ENCODE measurements around the gene RAB24. TPM values are rescaled to one million over a fixed set of nuclear protein-coding genes. Genes with fewer than 3 reads are reported as not detected.
"Not testable (repeated sequence)": the region's sequence is repeated elsewhere in the genome, so short reads cannot be mapped to it uniquely, and the experiment has no call there.

RAB24 gene
- total and polyA plus RNA-seq, 12 donors: 29.4 to 134 (median 51.6) TPM

GRCh38 chr5:177347699-177348098 lies 44.2 kb upstream of the RAB24 start:
- no peak for DNase-seq
- intact Hi-C loops (cut with DNase I): no loop called here
- H3K36me3 ChIP-seq (replicated peaks in 1 of 2): peaks cover 0 to 10% of the 10 kb centered on the region in 2 donors
- WGBS, 4 donors: 84 to 97% (median 91%) methylated on average over 4 of the region's 4 CpGs
- H3K27ac ChIP-seq: no peak overlapping the region
- peaks cover 17 to 39% of the 10 kb centered on the region in 2 donors for H3K4me1 ChIP-seq (replicated peaks in 1 of 2)
- H3K27me3 ChIP-seq: no peaks in the 10 kb centered on the region
- H3K4me3 ChIP-seq: no peak overlapping the region
- H3K9me3 ChIP-seq (replicated peaks in 1 of 3): no peaks in the 10 kb centered on the region
- TF ChIP-seq POLR2A (IDR thresholded peaks at IDR 0.05): no peak
- TF ChIP-seq, protein P1, sequence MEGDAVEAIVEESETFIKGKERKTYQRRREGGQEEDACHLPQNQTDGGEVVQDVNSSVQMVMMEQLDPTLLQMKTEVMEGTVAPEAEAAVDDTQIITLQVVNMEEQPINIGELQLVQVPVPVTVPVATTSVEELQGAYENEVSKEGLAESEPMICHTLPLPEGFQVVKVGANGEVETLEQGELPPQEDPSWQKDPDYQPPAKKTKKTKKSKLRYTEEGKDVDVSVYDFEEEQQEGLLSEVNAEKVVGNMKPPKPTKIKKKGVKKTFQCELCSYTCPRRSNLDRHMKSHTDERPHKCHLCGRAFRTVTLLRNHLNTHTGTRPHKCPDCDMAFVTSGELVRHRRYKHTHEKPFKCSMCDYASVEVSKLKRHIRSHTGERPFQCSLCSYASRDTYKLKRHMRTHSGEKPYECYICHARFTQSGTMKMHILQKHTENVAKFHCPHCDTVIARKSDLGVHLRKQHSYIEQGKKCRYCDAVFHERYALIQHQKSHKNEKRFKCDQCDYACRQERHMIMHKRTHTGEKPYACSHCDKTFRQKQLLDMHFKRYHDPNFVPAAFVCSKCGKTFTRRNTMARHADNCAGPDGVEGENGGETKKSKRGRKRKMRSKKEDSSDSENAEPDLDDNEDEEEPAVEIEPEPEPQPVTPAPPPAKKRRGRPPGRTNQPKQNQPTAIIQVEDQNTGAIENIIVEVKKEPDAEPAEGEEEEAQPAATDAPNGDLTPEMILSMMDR (IDR thresholded peaks at IDR 0.05): no peak

DNA sequence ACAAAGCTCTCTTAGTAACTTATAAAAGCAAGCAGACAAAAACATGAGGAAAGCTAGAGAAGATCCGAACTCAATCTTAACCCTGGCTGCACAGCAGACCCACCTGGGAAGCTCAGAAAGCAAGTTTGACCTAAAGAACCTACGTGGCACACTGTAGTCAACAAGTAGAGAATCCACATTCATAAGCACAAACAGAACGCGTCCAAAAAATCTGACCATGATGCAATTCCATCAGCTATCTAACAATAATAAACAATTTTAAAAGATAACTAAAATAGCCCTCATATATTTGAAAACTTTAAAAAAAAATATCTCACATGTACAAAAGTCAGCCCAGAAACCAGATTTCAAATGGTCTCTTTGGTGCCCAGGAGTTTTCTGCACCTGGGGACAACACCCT lies 43.3 kb upstream of the RAB24 start:
- intact Hi-C loops (cut with DNase I): no loop called here
- WGBS, 4 donors: 66 to 83% (median 71%) methylated on average over 4 of the region's 4 CpGs
- TF ChIP-seq, protein P1 (IDR thresholded peaks at IDR 0.05): no peak
- no peak for TF ChIP-seq POLR2A (IDR thresholded peaks at IDR 0.05)
- Histone ChIP-seq H3K4me3 (no peak overlapping the region), H3K27me3 (no peaks in the 10 kb centered on the region), H3K4me1 (replicated peaks in 1 of 2) (peaks cover 17 to 36% of the 10 kb centered on the region in 2 donors), H3K36me3 (replicated peaks in 1 of 2) (peaks cover 0 to 12% of the 10 kb centered on the region in 2 donors), H3K9me3 (replicated peaks in 1 of 3) (no peaks in the 10 kb centered on the region), H3K27ac (no peak overlapping the region)
- DNase-seq: no peak

DNA sequence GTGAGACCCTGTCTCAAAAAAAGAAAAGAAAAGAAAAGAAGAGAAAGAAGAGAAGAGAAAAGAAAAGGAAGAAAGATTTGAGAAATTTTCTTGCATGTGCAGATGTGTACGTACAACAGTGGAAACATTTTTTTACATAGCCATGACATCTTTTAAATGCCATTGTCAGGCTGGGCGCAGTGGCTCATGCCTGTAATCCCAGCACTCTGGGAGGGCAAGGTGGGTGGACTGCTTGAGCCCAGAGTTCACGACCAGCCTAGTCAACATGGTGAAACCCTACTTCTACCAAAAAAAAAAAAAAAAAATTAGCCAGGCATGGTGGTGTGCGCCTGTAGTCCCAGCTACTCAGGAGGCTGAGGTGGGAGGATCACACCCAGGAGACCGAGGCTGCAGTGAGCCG lies 41.4 kb upstream of the RAB24 start:
- WGBS, 4 donors: 95 to 98% (median 96%) methylated on average over 6 of the region's 6 CpGs
- H3K36me3 ChIP-seq (replicated peaks in 1 of 2): peaks cover 0 to 19% of the 10 kb centered on the region in 2 donors

GRCh38 chr5:177343777-177344176 lies 40.3 kb upstream of the RAB24 start:
- Histone ChIP-seq H3K36me3 (replicated peaks in 1 of 2) (peaks cover 0 to 16% of the 10 kb centered on the region in 2 donors), H3K4me3 (no peak overlapping the region), H3K27ac (no peak overlapping the region), H3K4me1 (replicated peaks in 1 of 2) (peaks cover 0 to 22% of the 10 kb centered on the region in 2 donors), H3K9me3 (replicated peaks in 1 of 3) (no peaks in the 10 kb centered on the region), H3K27me3 (no peaks in the 10 kb centered on the region)
- no peak for TF ChIP-seq POLR2A (IDR thresholded peaks at IDR 0.05)
- TF ChIP-seq, protein P1 (IDR thresholded peaks at IDR 0.05): no peak
- 95 to 98% (median 96%) methylated on average over 6 of the region's 6 CpGs for WGBS, 4 donors
- intact Hi-C loops (cut with DNase I): no loop called here
- DNase-seq: no peak

More for the DNA sequence above, 41.4 kb upstream of the RAB24 start:
- H3K27me3 ChIP-seq: no peaks in the 10 kb centered on the region
- no peak overlapping the region for H3K4me3 ChIP-seq
- no peak overlapping the region for H3K27ac ChIP-seq
- no peak for DNase-seq
- no peak for TF ChIP-seq POLR2A (IDR thresholded peaks at IDR 0.05)
- TF ChIP-seq, protein P1 (IDR thresholded peaks at IDR 0.05): no peak
- H3K9me3 ChIP-seq (replicated peaks in 1 of 3): no peaks in the 10 kb centered on the region
- intact Hi-C loops (cut with DNase I): no loop called here
- H3K4me1 ChIP-seq (replicated peaks in 1 of 2): peaks cover 7 to 24% of the 10 kb centered on the region in 2 donors

GRCh38 chr5:177343000-177343399 lies 39.5 kb upstream of the RAB24 start:
- H3K4me3 ChIP-seq; H3K9me3 ChIP-seq (replicated peaks in 1 of 3); H3K27ac ChIP-seq; intact Hi-C loops (cut with DNase I); DNase-seq; H3K27me3 ChIP-seq: not testable (repeated sequence)
- 92 to 95% (median 94%) methylated on average over 14 of the region's 14 CpGs for WGBS, 4 donors
- H3K4me1 ChIP-seq (replicated peaks in 1 of 2): peaks cover 0 to 17% of the 10 kb centered on the region in 2 donors
- H3K36me3 ChIP-seq (replicated peaks in 1 of 2): peaks cover 0 to 21% of the 10 kb centered on the region in 2 donors
